K562 (cell line): ENCODE data around the gene RHCG.

Experiments used
- CTCF ChIP-seq, 3 experiments: IDR thresholded peaks in 2 of 3; conservative IDR thresholded peaks in 1 of 3; 2 replicates each; pipeline ENCODE4 v1.5.1; 2011 to 2012; ENCODE audit warnings: low read length in 3 of 3, mild to moderate bottlenecking in 3 of 3, control low read depth in 2 of 3, improper control_type of control experiment in 1 of 3, inconsistent platforms in 1 of 3, low read depth in 1 of 3, mixed read lengths in 1 of 3, moderate library complexity in 1 of 3; ENCODE audit not compliant: insufficient read depth in 2 of 3
- EP300 ChIP-seq: IDR thresholded peaks from 2 replicates; pipeline ENCODE4 v1.6.1; 2012; ENCODE audit warnings: low read length, improper control_type of control experiment
- HOXB6 ChIP-seq: fragments of 250-450 bp; sonication (Bioruptor Pico); IDR thresholded peaks from 2 replicates; pipeline ENCODE4 v1.5.1; 2022; ENCODE audit warnings: mild to moderate bottlenecking, borderline replicate concordance
- POLR2AphosphoS5 ChIP-seq: IDR thresholded peaks from 2 replicates; pipeline ENCODE4 v1.6.1; 2011; ENCODE audit warnings: mild to moderate bottlenecking, low read depth, low read length, moderate library complexity; ENCODE audit not compliant: control insufficient read depth, insufficient read depth
- RCOR1 ChIP-seq, 2 experiments: IDR thresholded peaks; 2 replicates each; pipeline ENCODE4 v1.6.1; 2012; ENCODE audit warnings: low read depth in 2 of 2, low read length in 2 of 2, borderline replicate concordance in 1 of 2, improper control_type of control experiment in 1 of 2
- SMAD1 ChIP-seq: fragments of 150-350 bp; IDR thresholded peaks from 2 replicates; pipeline ENCODE4 v1.6.1; 2014; ENCODE audit warnings: low read length, low read depth; ENCODE audit not compliant: partially characterized antibody

- TF ChIP-seq RCOR1 (IDR thresholded peaks at IDR 0.05; ENCODE audit: borderline replicate concordance in 1 of 2, low read depth in 2 of 2, low read length in 2 of 2): 0 out of 4 replicates have a peak, but pooled peaks of 1 of the 2 experiments have one; percentile 17
- TF ChIP-seq CTCF (IDR thresholded peaks at IDR 0.05 in 2 of 3, conservative IDR thresholded peaks at IDR 0.05 in 1 of 3; ENCODE audit: insufficient read depth in 2 of 3, low read depth in 1 of 3, low read length in 3 of 3): peak; percentile 94 to 97 (median 95)
- no peak for TF ChIP-seq EP300
- no peak for TF ChIP-seq POLR2AphosphoS5
- no peak for TF ChIP-seq SMAD1
- TF ChIP-seq HOXB6 (CRISPR knock-in tag): no peak
Measured at GRCh38 chr15:89430530-89431341, 65.6 kb downstream of the RHCG start.
